HG03103 (cell line): ENCODE results near the gene MAGI2.
"Not testable (repeated sequence)": the region's sequence is repeated elsewhere in the genome, so short reads cannot be mapped to it uniquely, and the experiment has no call there.

Experiments used
- ATAC-seq: cut with Tn5 transposase; IDR thresholded peaks from one replicate; pipeline ENCODE4 v1.9.1; 2021; ENCODE audit warnings: low read depth; ENCODE audit not compliant: unreplicated experiment

Gene MAGI2

DNA sequence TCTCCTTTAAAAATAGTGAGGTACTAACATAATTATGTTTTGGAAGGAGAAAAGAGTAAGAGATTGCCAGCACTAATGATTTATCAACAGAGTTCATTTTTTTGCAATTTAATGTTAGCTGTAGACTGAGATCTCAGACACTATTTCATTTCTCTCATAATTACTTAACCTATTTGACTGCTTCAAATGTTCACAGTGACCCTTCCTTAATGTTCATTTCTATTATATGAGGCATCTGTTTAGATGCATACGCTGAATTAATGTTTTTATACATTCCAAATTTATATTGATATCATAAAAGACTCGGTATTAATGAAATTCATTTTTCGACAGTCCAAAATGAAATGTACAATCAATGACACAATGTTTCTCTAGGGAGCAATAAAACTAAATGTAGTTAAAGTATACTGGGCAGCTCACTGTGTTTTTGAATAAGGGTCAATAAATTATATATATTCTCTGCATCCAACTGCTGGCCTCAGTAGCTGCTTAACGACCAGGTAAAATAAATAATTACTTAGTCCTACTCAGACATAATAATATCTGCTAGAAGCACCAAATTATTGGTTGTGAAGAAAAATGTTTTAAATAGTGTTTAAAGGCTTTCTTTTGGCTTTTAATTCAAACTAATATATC, 373.4 kb downstream of the MAGI2 start:
- no peak for ATAC-seq

DNA sequence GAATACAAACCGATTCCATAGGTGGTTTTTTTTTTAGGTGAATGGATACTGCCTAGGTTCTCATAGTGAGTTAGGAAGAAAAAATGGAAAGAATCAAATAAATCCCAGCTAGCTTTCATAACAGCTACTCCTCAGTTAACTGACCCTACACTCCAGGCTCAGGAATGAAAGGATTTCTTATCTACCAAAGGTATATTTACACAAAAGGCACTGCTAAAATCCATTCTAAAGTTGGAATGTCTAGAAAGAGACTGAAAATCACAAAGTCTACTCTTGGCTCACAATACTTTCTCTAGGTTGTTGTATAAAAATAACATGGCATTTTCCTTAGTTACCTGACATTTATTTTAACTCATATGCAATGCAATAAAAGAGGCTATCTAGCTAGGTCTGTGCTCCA, 375.2 kb downstream of the MAGI2 start:
- no peak for ATAC-seq

DNA sequence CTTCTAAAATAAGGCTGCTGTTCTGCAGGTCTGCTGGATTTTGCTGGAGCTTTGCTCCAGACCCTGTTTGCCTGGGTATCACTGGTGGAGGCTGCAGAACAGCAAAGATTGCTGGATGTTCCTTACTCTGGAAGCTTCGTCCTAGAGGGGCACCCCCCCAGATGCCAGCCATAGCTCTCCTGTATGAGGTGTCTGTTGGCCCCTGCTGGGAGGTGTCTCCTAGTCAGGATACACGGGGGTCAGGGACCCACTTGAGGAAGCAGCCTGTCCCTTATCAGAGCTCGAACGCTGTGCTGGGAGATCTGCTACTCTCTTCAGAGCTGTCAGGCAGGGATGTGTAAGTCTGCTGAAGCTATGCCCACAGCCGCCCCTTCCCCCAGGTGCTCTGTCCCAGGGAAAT, 382.3 kb downstream of the MAGI2 start:
- ATAC-seq: not testable (repeated sequence)

DNA sequence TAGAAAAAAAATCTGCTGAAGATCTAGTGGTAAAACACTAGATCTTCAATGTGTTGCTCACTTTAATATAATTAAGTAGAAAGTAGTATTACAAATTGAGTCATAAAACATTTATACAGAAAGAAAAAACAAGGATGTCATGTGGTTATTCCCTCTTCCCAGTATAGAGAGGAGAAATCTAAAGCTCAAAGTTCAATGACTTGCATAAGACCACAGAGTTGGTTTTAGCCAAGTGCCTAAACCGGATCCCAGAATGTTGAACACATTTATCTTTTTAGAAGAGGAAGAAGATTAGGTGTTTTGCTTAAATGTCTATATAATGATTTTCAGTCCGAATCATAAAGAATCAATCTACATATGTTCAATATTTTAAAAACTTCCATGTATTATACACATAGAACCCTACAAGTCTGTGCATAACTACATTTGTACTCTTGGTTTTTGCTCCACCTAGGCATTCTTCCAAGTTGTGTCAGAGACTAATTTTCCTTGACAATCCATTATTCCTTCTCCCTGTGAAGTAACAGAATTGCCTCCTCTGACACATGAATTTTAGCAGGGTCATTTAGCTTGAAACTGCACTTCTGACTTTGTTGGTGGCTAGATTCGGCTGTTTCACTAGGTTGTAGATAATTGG, 389.2 kb downstream of the MAGI2 start:
- no peak for ATAC-seq

DNA sequence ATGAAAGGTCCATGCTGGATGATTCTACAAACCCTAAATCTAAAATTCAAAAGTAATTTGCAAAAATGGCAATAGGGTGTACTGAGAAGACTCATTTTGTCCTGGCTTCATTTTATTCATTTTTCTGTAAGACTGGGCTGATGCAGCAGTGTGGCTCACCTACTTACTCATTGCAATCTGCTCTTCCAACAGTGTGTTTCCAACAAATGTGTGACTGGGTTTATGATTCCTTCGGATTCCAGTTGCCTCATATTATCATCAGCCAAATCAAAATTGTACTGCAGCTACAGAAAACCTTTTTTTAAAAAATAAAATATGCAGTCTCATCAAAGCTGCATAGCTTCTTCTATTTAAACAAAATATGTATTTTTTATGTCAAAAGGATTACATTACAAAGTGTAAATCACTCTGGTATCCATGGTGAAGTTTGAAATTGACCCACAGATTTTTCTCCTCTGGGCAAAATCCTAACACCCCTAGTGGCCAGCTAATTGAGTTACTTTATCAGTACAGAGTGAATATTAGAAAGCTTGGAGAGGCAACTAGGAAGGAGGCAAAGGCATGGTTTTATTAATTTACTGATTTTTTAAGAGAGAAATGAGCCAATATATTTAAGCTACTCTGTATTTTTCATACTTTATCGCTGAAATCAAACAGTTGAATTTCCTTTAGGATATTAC, 390.3 kb downstream of the MAGI2 start:
- ATAC-seq: no peak

DNA sequence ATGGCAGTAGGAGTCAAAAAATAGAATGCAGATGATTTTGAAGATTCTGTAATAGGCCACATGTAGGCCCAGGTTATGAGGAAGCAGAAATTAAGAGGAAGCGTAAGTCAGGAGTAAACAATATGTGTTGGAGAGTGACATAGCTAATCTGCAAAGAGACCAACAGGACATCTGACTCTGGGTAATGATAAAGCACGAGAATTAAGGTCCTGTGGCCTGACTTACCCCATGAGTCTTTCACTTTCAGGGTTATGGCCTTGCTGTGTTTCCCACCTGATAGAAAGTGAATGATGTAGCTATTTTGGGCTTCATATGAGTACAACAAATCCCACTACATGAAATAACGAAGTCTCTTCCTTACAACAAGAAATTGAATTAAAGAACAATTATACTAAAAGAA, 393.0 kb downstream of the MAGI2 start:
- ATAC-seq: no peak

DNA sequence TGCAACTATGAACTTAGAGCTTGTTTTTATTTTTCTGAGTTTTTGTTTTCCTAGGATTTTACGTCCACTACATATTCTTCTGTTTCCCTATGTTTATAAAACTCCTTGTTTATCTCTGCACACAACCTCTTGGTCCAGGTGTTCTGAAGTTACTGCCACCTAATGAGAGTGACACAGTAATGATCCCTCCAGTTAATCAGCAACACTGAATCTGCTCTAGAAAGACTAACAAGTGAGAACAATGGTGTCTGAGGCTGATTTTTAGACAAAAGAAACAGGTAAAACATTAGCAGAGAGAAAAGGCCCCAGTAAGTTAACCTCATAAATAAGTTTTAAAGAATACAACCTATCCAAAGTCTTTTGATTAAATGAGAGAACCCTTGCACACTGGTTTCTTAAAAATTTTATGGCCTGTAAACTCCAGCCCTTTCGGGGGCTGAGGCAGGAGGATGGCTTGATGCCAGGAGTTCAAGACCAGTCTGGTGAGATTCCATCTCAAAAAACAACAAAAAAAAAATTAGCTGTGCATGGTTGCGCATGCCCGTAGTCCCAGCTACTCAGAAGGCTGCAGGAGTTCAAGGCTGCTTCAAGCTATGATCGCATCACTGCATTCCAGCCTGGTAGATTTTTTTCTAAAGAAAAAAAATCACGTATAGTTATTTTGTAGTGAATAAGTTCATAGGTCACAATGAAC, 397.6 kb downstream of the MAGI2 start:
- no peak for ATAC-seq

DNA sequence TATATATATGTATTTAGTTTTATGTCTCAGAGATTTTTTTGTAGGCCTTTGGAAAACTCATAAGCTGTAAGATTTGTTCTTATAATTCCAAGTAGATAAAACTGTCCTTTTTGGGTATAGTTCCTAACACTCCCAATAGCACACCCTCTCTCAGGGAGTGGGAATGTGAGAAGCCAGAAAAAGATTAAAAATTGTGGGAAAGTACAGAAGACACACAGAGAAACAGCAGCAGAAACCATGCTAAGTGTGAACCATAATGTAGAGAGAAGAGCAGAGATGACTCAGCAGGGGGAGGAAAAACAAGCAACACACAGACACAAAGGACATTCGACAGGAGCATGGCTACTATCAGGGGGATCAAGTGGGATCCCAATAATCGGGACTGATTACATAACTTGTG, 401.6 kb downstream of the MAGI2 start:
- no peak for ATAC-seq

DNA sequence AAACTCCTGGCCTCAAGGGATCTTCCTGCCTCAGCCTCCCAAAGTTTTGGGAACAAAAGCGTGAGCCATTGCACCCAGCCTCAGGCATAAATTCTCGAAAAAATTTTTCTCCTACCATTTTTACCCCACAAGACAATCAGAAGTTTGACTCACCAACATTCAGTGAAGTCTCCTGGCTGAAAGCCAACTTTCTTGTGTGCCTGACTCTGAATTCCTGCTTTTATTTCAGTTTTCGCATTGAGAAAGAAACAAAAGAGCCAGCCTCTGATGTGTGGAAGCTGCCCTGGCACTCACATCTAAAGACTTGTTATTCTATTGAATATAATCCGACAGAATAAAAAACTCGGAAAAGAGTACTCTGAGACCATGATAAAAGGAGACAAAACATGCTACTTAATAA, 402.9 kb downstream of the MAGI2 start:
- no peak for ATAC-seq

DNA sequence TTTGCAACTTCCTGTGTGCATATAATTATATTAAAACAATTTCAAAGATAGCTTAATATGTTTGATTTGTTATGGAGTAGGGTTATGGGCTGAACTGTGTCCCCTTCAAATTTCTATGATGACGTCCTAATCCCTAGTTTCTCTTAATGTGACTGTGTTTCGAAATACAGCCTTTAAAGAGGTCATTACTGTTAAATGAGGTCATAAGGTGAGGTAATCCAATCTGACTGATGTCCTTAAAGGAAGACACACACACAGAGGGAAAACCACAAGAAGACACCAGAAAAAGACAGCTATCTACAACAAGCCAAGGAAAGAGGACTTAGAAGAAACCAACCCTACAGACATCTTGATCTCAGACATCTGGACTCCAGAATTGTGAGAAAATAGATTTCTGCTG, 407.4 kb downstream of the MAGI2 start:
- ATAC-seq: no peak

DNA sequence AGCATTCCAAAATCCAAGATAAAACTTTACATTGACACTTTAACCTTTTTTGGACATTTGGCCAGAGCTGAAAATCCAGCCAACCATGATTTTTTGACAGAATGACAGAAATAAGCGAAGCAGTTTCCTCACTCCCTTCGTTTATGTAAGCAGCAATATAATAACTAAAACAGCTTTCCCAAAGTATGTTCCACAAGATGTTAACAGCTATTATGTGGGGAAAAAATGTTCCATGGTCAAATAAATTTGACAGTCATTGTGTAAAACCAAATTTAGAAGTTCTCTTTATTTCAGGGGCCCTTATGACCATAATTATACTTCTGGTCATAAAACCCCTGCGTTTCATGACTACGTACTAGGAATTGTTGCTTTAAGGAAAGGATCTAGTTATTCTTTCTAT, 416.5 kb downstream of the MAGI2 start:
- no peak for ATAC-seq

DNA sequence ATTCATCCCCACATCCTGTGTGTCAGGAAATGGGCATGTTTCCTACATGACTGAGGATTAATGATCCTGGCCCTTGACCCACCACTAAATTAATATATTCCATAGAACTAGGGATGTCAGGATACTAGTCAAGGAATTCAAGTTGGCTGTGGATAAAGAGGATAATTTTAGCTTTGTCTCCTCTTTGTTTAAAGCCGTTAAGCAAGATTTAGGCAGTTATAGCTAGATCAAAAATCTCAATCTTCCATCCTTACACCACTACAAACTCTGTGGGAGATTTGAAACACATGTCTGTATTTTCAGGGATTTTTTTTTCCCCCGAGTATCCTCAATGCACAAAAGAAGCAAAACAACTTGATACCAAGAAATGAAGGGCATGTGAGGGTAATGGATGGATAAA, 417.1 kb downstream of the MAGI2 start:
- ATAC-seq: no peak

DNA sequence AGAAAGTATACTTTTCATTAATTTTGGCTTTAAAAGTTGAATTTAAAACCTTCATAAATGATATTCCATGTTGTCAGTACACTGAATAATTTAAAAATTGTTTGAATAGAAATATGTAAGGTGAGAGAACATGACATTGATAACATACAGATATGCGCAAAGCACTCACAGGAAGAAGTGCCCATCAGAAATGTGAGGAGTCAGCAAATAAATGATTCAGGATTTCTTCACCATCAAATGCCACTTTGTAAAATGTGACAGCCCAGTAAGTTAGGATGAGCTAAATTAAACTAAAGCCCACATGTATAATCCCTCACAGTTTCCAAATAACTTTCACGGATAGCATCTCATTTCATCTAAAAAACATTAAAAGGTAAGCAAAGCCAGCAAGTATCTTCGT, 417.6 kb downstream of the MAGI2 start:
- no peak for ATAC-seq

DNA sequence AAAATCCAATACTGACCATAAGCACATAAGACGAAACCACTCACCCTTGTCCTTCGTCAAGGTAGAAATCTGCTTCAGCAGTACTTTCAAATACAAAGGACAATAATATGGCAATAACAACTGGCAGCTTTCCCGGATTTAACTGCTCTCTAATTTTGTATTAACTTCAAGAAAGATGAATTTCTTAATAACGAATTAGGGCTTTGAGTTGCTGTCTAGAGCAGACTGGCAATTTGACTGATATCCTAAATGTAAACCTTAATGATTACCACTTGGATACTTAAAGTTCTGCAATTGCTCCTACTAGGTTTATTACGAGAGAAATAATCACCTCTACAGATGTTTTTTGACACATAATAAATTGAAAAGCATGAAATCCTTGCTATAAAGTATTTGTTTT, 418.7 kb downstream of the MAGI2 start:
- ATAC-seq: no peak

DNA sequence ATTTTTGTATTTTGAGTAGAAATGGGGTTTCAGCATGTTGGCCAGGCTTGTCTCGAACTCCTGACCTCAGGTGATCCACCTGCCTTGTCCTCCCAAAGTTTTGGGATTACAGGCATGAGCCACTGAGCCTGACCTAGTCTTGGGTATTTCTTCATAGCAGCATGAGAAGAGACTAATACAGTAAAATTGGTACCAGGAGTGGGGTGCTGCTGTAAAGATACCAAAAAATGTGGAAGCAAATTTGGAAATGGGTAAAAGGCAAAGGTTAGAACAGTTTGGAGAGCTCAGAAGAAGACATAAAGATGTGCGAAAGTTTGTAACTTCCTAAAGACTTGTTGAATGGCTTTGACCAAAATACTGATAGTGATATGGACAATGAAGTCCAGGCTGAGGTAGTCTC, 433.8 kb downstream of the MAGI2 start:
- not testable (repeated sequence) for ATAC-seq

DNA sequence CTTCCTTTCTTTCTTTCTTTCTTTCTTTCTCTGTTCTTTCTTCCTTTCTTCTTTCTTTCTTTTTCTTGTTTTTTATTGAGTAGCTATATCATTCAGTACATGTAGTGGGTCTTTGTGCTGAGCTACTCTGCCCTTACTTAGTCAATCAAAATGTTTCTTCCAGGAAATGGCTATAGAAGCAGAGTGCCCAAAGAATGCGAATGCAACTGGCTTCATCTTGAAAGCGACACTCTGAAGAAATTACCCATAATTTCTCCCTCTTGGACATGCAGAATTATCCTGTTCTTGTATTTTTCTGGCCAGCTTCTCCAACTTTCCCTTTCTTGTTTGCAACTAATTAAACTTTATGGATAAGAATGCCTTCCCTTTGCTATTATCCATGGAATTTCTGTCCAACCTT, 441.5 kb downstream of the MAGI2 start:
- no peak for ATAC-seq

DNA sequence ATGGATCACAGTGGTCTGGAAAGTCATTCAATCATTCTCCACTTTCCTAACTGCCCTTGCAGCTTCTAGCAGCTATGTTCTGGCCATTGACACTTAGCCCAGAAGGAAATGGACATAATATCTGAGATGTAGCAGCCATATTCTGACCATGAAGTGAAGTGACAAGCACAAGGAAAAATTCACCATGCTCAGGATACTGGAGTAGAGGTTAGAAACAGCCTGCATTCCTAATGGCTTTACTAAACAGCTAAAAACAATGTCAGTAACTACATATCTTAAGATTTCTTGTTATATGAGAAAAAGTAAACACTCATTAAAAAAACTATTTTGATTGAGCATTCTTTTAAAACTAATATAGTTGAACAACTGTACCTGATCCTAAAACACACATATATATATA, 443.8 kb downstream of the MAGI2 start:
- no peak for ATAC-seq

DNA sequence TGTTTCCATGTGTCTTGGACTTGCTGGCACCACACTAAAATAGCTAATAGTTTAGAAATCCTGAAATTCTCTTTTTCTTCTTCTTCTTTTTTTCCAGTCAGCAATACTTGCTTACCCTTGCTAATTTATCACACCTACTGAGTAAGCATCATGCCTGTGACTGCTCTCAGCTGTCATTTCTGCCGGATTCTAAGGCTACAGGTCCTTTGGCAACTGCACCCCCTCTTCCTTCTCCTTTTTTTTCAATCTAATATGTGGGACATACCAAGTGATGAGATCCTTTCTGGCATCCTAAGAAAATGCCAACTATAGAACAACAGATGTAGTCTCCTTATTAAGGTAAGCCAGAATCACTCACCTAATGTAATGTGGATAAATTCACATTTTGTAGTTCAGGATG, 444.7 kb downstream of the MAGI2 start:
- ATAC-seq: no peak

DNA sequence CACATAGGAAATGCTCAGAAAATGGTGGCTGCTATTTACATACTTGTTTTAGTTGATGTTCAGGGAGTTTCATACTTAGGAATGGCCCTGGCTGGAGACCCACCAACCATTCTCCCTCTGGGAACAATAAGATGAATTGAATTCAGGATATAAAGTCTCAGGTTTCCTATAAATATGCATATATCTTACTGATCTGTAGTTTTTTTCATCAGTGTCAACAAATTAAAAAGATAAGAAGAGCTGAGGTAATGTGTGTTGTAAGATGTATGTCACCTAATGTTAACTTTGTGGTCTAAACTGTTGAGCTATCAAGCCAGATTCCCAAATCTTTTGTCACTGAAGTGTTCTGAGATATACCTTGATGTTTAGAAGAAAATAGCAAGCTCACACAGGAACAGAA, 457.5 kb downstream of the MAGI2 start:
- no peak for ATAC-seq

DNA sequence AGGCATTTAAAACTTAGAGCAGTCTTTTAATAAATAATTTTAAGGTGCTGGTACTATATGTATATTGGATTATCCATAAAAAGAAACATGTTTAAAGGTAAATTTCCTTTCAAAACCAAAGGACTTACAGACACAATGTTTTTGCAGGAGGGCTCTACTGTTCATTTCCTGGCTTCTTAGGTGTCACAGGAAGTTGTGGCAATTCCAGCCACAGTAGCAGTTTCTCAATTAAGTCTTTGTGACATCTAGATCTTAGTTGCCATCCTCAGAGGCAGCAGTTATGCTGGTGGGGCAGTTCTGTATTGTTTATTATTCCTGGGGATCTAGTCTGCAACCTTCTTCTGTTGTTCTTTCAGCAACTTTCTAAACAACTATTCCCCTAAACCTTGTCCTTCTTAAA, 460.1 kb downstream of the MAGI2 start:
- ATAC-seq: no peak

DNA sequence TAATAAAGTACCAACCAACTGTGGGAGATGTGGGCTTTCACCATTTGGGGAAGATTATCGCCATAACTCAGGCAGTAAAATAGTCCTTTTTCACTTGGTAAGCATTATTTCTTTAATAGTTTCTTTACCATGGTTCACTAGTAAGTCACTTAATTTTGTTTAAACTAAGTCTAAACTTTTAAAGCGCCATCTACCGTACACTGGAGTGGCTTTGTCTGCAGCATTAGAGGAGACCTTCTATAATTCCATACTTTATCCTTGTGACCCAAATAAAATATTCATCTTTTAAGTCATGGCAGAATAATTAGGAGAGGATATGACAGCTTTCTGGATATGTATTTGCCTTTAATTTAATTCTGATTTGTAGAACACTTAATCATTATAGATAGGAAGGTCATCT, 468.0 kb downstream of the MAGI2 start:
- ATAC-seq: no peak

DNA sequence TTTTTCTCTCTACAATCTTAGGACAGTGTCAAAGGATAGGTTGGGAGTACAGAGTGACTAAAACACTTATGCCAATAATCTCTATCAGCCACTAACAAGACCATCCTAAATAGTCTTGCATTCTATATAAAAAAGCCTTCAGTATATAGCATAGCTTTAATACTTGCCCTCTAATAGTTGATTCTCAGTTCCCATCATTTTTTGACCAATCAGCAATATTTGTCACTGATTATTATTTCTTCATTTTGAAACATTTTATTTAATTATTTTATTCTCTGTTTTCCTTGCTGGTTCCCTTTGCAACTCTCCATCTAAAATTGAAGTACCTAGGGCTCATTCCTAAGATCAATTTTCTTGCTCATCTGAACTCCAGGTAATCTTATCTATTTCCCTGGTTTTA, 470.0 kb downstream of the MAGI2 start:
- no peak for ATAC-seq
